Endothelial cell of hepatic sinusoid (primary cell): ENCODE measurements around the gene ALDH4A1.
"Not testable (repeated sequence)": the region's sequence is repeated elsewhere in the genome, so short reads cannot be mapped to it uniquely, and the experiment has no call there.

Source experiments
- in situ Hi-C: cut with HindIII; loops from 2 replicates; pipeline ENCODE4 v1.10.0; 2017; ENCODE audit warnings: low sequenced_read_pairs

ALDH4A1 gene

GRCh38 chr1:18865176-18865575 lies 37.2 kb downstream of the ALDH4A1 start:
- in situ Hi-C loops: no loop called here

DNA sequence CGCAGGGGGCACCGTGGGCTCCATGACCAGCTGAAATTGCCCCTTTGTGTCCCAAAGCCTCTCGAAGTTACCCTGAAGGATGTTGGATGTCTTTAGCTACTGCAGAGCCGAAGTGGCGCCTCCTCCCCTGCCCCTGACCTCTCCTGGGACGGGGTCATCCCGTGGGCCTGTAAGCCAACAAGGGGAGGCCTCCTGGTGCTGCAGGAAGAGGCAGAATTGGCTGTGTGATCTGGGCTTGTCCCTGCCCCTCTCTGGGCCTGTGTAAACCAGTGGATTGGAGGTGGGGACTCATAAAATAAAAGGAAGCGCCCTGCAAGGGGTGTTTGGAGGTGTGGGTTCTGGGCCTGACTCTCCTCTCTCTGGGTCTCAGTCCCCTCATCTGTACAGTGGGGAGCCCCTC lies 40.8 kb downstream of the ALDH4A1 start:
- in situ Hi-C loops: no loop called here

DNA sequence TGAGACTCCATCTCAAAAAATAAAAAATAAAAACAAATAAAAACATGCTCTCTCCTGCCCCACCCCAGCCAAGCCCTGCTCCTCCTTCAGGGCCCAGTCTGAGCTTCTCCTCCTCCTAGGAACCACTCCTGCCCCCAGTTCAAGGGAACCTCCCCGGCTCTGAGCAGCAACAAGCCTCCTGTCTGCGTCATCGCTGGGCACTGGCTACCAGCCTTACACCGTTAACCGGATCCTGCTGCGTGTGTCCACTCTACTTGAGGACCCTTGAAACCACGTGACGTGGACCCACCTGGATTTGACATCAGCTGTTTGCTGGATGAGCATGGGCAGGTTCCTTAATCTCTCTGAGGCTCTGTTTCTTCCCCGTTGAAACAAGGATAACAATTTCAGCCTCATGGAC lies 41.3 kb downstream of the ALDH4A1 start:
- in situ Hi-C loops: no loop called here

DNA sequence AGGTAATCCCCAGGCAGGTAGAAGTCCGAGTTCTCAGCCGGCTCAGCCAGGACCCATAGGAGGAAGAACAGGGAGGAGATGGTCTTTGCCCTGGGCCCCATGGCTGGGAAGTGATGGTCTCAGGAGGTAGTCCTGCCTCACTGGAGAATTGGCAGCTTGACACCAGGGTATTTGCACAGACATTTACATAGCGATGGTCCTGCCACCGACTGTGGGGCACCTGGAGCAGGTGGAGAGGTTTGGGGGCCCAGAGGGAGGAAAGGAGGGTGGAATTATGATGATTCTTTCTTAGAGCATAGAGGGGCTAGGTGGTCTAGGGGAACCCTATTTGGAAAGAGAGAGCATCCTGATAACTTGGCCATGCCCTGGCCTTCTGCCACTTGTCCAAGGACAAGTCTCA lies 42.8 kb downstream of the ALDH4A1 start, which contains the start of gene TAS1R2:
Gene TAS1R2, minus strand, starts transcription at position 101 of the 400 bp plus-strand sequence. Its CDS starts 0 bp downstream, at position 101.
- in situ Hi-C loops: no loop called here

- in situ Hi-C loops: no loop called here
These were observed 44.2 kb downstream of the ALDH4A1 start for GRCh38 chr1:18858070-18858688.

DNA sequence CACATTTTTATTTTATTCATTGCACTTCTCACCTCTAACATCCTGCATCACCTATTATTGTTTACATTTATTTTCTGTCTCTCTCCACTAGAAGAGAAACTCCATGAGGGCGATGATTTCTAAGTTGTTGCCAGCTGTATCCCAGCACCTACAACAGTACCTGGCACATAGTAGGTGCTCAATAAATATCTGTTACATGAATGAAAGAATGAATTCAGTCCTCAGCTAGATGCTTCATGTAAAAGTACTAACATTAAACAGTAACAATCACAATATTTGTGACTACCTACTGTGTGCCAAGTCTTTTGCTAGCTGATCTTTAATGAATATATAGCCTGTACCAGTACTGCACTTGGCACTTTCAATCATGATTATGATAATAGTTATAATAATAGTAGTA lies 45.9 kb downstream of the ALDH4A1 start:
- in situ Hi-C loops: no loop called here

- in situ Hi-C loops: no loop called here
These were observed 46.8 kb downstream of the ALDH4A1 start for GRCh38 chr1:18855573-18855972.

- in situ Hi-C loops: no loop called here
These were observed 47.9 kb downstream of the ALDH4A1 start for GRCh38 chr1:18854331-18855025.

DNA sequence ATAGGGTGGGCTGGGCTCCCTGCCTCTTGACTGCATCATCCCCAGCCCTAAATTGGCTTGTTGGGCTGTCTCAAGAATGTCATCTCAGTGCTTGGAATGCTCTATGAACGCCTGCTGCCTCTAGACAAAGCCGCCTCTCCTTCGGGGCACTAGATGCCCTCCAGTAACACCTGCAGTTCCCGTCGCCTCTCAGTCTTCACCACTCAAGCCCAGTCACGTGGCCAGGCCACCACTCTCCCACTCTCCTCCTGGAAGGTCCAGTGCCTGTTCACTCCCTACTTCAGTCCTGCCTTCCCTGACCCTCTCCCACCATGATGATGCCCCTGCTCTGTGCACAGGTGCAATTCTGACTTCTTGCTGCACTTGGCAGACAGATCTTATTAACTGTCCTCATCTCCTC lies 49.9 kb downstream of the ALDH4A1 start:
- in situ Hi-C loops: no loop called here

DNA sequence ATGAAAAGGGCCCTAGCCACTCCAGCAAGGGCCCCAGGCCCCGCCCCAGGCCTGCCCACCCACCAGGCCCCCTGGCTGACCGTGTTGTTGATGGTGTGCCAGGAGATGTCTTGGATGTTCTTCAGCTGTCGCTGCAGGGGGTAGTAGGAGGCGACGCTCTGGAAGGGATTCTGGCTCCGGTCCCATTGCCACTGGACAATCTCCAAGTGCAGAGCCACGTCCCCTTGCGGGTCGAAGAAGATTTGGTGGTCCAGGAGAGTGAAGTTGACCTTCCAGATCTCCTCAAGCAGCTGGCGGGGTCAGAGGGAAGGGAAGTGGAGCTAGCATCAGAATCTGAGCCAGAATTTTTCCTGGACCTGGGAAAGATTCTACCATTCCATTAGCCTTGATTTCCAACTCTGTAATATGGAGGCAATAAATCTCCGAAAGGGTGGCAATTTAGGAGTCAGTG lies 53.1 kb downstream of the ALDH4A1 start:
- in situ Hi-C loops: no loop called here

DNA sequence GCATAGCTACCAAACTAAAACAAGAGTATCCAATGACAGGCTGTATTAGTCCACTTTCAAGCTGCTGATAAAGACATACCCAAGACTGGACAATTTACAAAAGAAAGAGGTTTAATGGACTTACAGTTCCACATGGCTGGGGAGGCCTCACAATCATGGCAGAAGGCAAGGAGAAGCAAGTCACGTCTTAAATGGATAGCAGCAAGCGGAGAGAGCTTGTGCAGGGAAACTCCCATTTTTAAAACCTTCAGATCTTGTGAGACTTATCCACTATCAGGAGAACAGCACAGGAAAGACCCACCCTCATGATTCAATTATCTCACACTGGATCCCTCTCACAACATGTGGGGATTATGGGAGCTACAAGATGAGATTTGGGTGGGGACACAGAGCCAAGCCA lies 54.6 kb downstream of the ALDH4A1 start:
- in situ Hi-C loops: not testable (repeated sequence)

GRCh38 chr1:18840145-18840544 lies 62.2 kb downstream of the ALDH4A1 start:
- in situ Hi-C loops: no loop called here

- in situ Hi-C loops: no loop called here
These were observed 65.7 kb downstream of the ALDH4A1 start for GRCh38 chr1:18836654-18837053.

DNA sequence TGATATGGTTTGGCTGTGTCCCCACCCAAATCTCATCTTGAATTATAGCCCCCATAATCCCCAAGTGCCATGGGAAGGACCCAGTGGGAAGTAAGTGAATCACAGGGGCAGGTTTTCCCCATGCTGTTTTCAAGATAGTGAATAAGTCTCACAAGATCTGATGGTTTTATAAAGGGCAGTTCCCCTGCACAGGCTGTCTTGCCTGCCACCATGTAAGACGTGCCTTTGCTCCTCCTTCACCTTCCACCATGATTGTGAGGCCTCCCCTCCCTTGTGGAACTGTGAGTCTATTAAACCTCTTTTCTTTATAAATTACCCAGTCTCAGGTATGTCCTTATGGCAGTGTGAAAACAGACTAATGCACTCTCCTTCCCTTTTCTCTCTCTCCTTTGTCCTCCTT lies 70.0 kb downstream of the ALDH4A1 start:
- in situ Hi-C loops: not testable (repeated sequence)

GRCh38 chr1:18831656-18832055 lies 70.7 kb downstream of the ALDH4A1 start:
- in situ Hi-C loops: no loop called here

DNA sequence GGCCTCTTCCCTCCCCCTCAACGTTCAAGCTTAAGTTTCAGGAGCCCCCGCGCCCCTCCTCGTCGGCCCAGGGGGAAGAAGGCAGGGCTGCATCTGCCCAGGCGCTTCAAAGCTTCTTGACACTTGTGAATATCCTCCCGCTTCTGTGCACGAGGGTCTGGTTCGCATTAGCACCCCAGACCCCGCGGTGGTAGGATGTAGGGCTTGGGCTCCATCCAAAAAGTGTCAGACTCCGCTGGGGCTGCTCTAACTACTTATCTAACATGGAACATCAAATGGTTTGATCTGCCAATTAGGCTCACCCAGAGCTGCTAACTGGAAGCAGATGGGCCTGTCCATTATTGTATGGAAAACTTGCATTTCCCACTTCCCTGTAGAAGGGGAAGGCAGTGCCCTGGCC lies 71.8 kb downstream of the ALDH4A1 start:
- in situ Hi-C loops: no loop called here

GRCh38 chr1:18829671-18830070 lies 72.7 kb downstream of the ALDH4A1 start:
- in situ Hi-C loops: no loop called here

GRCh38 chr1:18828224-18828623 lies 74.1 kb downstream of the ALDH4A1 start:
- in situ Hi-C loops: no loop called here

DNA sequence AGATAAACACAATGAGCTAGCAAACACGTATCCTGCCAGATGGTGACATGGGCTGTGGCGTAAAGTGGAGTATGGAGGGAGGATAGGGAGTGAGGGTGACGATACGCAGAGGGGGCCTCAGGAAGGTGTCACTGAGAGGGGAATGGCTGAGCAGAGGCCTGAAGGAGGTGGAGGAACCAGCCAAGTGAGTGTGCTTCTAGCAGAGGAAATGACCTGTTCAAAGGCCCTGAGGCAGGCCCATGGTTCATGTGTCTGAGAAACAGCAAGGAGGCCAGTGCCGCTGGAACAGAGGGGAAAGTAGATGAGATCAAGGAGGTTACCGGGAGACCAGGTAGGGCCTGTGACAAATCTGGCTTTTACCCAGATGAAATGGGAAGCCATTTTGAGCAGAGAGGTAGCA lies 78.9 kb downstream of the ALDH4A1 start:
- in situ Hi-C loops: no loop called here
